ENCODE data around the gene MSI2.

MSI2 gene

GRCh38 chr17:57288773-57289121 is 32.4 kb downstream of the MSI2 start:
- ATAC-seq, result no peak
- TF ChIP-seq GLIS3 (CRISPR knock-in tag; IDR thresholded peaks at IDR 0.05), result no peak

- no peak for ATAC-seq
- TF ChIP-seq POU6F1 (CRISPR knock-in tag; IDR thresholded peaks at IDR 0.05; ENCODE audit: borderline replicate concordance, low read depth), result no peak
Observed at GRCh38 chr17:57289130-57289529, 32.8 kb downstream of the MSI2 start.

- no peak for ATAC-seq
- no peak for TF ChIP-seq ZFP3 (CRISPR knock-in tag; IDR thresholded peaks at IDR 0.05)
Observed at GRCh38 chr17:57289613-57290012, 33.3 kb downstream of the MSI2 start.

- TF ChIP-seq TCF4 (CRISPR knock-in tag; IDR thresholded peaks at IDR 0.05; ENCODE audit: borderline replicate concordance) (no peak), SNAI2 (CRISPR knock-in tag; IDR thresholded peaks at IDR 0.05) (no peak), CSRNP3 (CRISPR knock-in tag; IDR thresholded peaks at IDR 0.05) (no peak), CSDC2 (CRISPR knock-in tag; IDR thresholded peaks at IDR 0.05) (no peak), PPARA (CRISPR knock-in tag; IDR thresholded peaks at IDR 0.05; ENCODE audit: borderline replicate concordance) (no peak), POU6F1 (CRISPR knock-in tag; IDR thresholded peaks at IDR 0.05; ENCODE audit: borderline replicate concordance, low read depth) (no peak), CREB5 (CRISPR knock-in tag; IDR thresholded peaks at IDR 0.05; ENCODE audit: low read depth) (no peak), ZFP30 (CRISPR knock-in tag; IDR thresholded peaks at IDR 0.05) (no peak), PATZ1 (CRISPR knock-in tag; IDR thresholded peaks at IDR 0.05; ENCODE audit: borderline replicate concordance) (no peak), ZNF70 (CRISPR knock-in tag; IDR thresholded peaks at IDR 0.05) (no peak)
- no peak for ATAC-seq
Observed at GRCh38 chr17:57290981-57291380, 34.7 kb downstream of the MSI2 start.

- TF ChIP-seq PATZ1 (CRISPR knock-in tag; IDR thresholded peaks at IDR 0.05; ENCODE audit: borderline replicate concordance), result no peak
- no peak for TF ChIP-seq ESRRG (CRISPR knock-in tag; IDR thresholded peaks at IDR 0.05)
- no peak for TF ChIP-seq CSDC2 (CRISPR knock-in tag; IDR thresholded peaks at IDR 0.05)
- TF ChIP-seq OSR1 (CRISPR knock-in tag; IDR thresholded peaks at IDR 0.05), result no peak
- TF ChIP-seq BACH2 (CRISPR knock-in tag; IDR thresholded peaks at IDR 0.05; ENCODE audit: borderline replicate concordance), result no peak
- TF ChIP-seq ZC3H10 (CRISPR knock-in tag; IDR thresholded peaks at IDR 0.05), result no peak
- TF ChIP-seq ZFP3 (CRISPR knock-in tag; IDR thresholded peaks at IDR 0.05), result no peak
- TF ChIP-seq ZNF70 (CRISPR knock-in tag; IDR thresholded peaks at IDR 0.05), result no peak
- TF ChIP-seq ZNF565 (CRISPR knock-in tag; conservative IDR thresholded peaks at IDR 0.05; ENCODE audit: low read depth), result no peak
- no peak for TF ChIP-seq CREB5 (CRISPR knock-in tag; IDR thresholded peaks at IDR 0.05; ENCODE audit: low read depth)
Observed at GRCh38 chr17:57292091-57292490, 35.8 kb downstream of the MSI2 start.

More at GRCh38 chr17:57292091-57292490, 35.8 kb downstream of the MSI2 start:
- ATAC-seq, result no peak
